OCI-LY3 (cell line): ENCODE data around the gene PDLIM1.

Source experiments
- H2AFZ ChIP-seq: fragments of 200-600, 300-600 bp; shearing (Covaris generic); 2 replicates; pipeline ENCODE4 v1.6.0; 2014; ENCODE audit warnings: antibody characterized with exemption, low read depth, low read length
- H3K27ac ChIP-seq: fragments of 200-600, 300-600 bp; sonication (generic); 2 replicates; pipeline ENCODE4 v1.5.1; 2014; ENCODE audit warnings: mild to moderate bottlenecking, low read length, moderate library complexity, mixed read lengths
- H3K27me3 ChIP-seq: fragments of 200-600, 300-600 bp; sonication (generic); 2 replicates; pipeline ENCODE4 v1.6.1; 2014; ENCODE audit warnings: low read depth, low read length, mixed read lengths
- H3K36me3 ChIP-seq: fragments of 200-600, 300-600 bp; sonication (generic); replicated peaks from 2 replicates; pipeline ENCODE3; 2014; ENCODE audit warnings: low read depth, low read length, mixed read lengths
- H3K4me1 ChIP-seq: fragments of 300-600, 200-600 bp; sonication (generic); 2 replicates; pipeline ENCODE4 v1.6.1; 2014; ENCODE audit warnings: low read length, mixed read lengths
- H3K4me2 ChIP-seq: fragments of 200-600, 300-600 bp; sonication (generic); 2 replicates; pipeline ENCODE4 v1.6.1; 2014; ENCODE audit warnings: low read length, mixed read lengths
- H3K4me3 ChIP-seq: fragments of 300-600, 200-600 bp; sonication (generic); 2 replicates; pipeline ENCODE4 v1.5.1; 2014; ENCODE audit warnings: antibody characterized with exemption, mild to moderate bottlenecking, low read length, moderate library complexity
- H3K79me2 ChIP-seq: fragments of 300-600, 200-600 bp; shearing (Covaris generic); 2 replicates; pipeline ENCODE4 v1.6.1; 2014; ENCODE audit warnings: mild to moderate bottlenecking, low read length, mixed read lengths
- H3K9ac ChIP-seq: fragments of 300-600, 200-600 bp; shearing (Covaris generic); 2 replicates; pipeline ENCODE4 v1.6.0; 2014; ENCODE audit warnings: mild to moderate bottlenecking, low read length, moderate library complexity
- H3K9me3 ChIP-seq: fragments of 200-600, 300-600 bp; shearing (Covaris generic); 2 replicates; pipeline ENCODE4 v1.6.1; 2014; ENCODE audit warnings: low read length, mixed read lengths; ENCODE audit not compliant: insufficient read depth
- H4K20me1 ChIP-seq: fragments of 200-600, 300-600 bp; sonication (generic); 2 replicates; pipeline ENCODE4 v1.6.1; 2016; ENCODE audit warnings: low read length, mixed read lengths; ENCODE audit not compliant: insufficient read depth
- CTCF ChIP-seq: fragments of 200-600, 300-600 bp; sonication (generic); IDR thresholded peaks from 2 replicates; pipeline ENCODE4 v1.5.1; 2014; ENCODE audit warnings: antibody characterized with exemption, low read length, low read depth
- EZH2phosphoT487 ChIP-seq: fragments of 200-600 bp; shearing (Covaris generic); IDR thresholded peaks from 2 replicates; pipeline ENCODE4 v1.6.1; 2018; ENCODE audit warnings: antibody characterized with exemption, mixed run types, low read depth

PDLIM1 gene

GRCh38 chr10:95327367-95327766 is 36.6 kb upstream of the PDLIM1 start:
- H3K4me2 ChIP-seq: no peak overlapping the region
- no peak overlapping the region for H3K4me3 ChIP-seq
- H3K36me3 ChIP-seq: no peaks in the 10 kb centered on the region
- H3K79me2 ChIP-seq: no peaks in the 10 kb centered on the region
- no peak overlapping the region for H3K9ac ChIP-seq
- TF ChIP-seq EZH2phosphoT487 (no peak), CTCF (no peak)
- H3K27me3 ChIP-seq: peaks cover 5% of the 10 kb centered on the region; the same call in 1 of the 2 replicates
- no peak overlapping the region for H3K27ac ChIP-seq
- no peaks in the 10 kb centered on the region for H3K4me1 ChIP-seq
- H2AFZ ChIP-seq: no peak overlapping the region
- H4K20me1 ChIP-seq: no peaks in the 10 kb centered on the region
- H3K9me3 ChIP-seq: no peaks in the 10 kb centered on the region

- no peak overlapping the region for H3K9ac ChIP-seq
- TF ChIP-seq EZH2phosphoT487 (no peak), CTCF (no peak)
Measured at GRCh38 chr10:95326396-95326795, 35.6 kb upstream of the PDLIM1 start.

GRCh38 chr10:95325863-95326262 is 35.1 kb upstream of the PDLIM1 start:
- Histone ChIP-seq H4K20me1 (no peaks in the 10 kb centered on the region), H2AFZ (no peak overlapping the region), H3K27me3 (peaks cover 5% of the 10 kb centered on the region; the same call in 1 of the 2 replicates), H3K9ac (no peak overlapping the region), H3K4me3 (no peak overlapping the region), H3K27ac (no peak overlapping the region), H3K36me3 (no peaks in the 10 kb centered on the region), H3K4me2 (no peak overlapping the region), H3K4me1 (no peaks in the 10 kb centered on the region), H3K9me3 (no peaks in the 10 kb centered on the region), H3K79me2 (no peaks in the 10 kb centered on the region)
- TF ChIP-seq CTCF (no peak), EZH2phosphoT487 (no peak)

More at GRCh38 chr10:95326396-95326795, 35.6 kb upstream of the PDLIM1 start:
- Histone ChIP-seq H3K79me2 (no peaks in the 10 kb centered on the region), H3K9me3 (no peaks in the 10 kb centered on the region), H4K20me1 (no peaks in the 10 kb centered on the region), H2AFZ (no peak overlapping the region), H3K4me3 (no peak overlapping the region), H3K27ac (no peak overlapping the region), H3K27me3 (peaks cover 5% of the 10 kb centered on the region; the same call in 1 of the 2 replicates), H3K4me2 (no peak overlapping the region), H3K4me1 (no peaks in the 10 kb centered on the region), H3K36me3 (no peaks in the 10 kb centered on the region)

GRCh38 chr10:95324436-95325268 is 33.8 kb upstream of the PDLIM1 start:
- peaks cover 5% of the 10 kb centered on the region; the same call in 1 of the 2 replicates for H3K27me3 ChIP-seq
- no peaks in the 10 kb centered on the region for H3K36me3 ChIP-seq
- no peak overlapping the region for H2AFZ ChIP-seq
- H3K9ac ChIP-seq: no peak overlapping the region
- H4K20me1 ChIP-seq: no peaks in the 10 kb centered on the region
- H3K27ac ChIP-seq: no peak overlapping the region
- H3K79me2 ChIP-seq: no peaks in the 10 kb centered on the region
- no peaks in the 10 kb centered on the region for H3K9me3 ChIP-seq
- TF ChIP-seq EZH2phosphoT487 (no peak), CTCF (no peak)
- no peaks in the 10 kb centered on the region for H3K4me1 ChIP-seq
- no peak overlapping the region for H3K4me3 ChIP-seq
- no peak overlapping the region for H3K4me2 ChIP-seq
